ENCODE results near the gene CADPS.

GRCh38 chr3:62923066-62923465 lies 47.9 kb upstream of the CADPS start:
- TF ChIP-seq, protein P1, sequence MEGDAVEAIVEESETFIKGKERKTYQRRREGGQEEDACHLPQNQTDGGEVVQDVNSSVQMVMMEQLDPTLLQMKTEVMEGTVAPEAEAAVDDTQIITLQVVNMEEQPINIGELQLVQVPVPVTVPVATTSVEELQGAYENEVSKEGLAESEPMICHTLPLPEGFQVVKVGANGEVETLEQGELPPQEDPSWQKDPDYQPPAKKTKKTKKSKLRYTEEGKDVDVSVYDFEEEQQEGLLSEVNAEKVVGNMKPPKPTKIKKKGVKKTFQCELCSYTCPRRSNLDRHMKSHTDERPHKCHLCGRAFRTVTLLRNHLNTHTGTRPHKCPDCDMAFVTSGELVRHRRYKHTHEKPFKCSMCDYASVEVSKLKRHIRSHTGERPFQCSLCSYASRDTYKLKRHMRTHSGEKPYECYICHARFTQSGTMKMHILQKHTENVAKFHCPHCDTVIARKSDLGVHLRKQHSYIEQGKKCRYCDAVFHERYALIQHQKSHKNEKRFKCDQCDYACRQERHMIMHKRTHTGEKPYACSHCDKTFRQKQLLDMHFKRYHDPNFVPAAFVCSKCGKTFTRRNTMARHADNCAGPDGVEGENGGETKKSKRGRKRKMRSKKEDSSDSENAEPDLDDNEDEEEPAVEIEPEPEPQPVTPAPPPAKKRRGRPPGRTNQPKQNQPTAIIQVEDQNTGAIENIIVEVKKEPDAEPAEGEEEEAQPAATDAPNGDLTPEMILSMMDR (conservative IDR thresholded peaks at IDR 0.05) = no peak
- TF ChIP-seq EZH2 (IDR thresholded peaks at IDR 0.05; ENCODE audit: low read depth) = no peak

All from PC-9 (cell line).